NCI-H82 treated with DMSO at 0.1 percent for 48 hours (cell line): Measurements from ENCODE around the gene HLA-DOA.

ENCODE experiments used
- DNase-seq: peaks from one replicate; lab custom pipeline; 2025; ENCODE audit not compliant: unreplicated experiment; lab: John Stamatoyannopoulos, UW

HLA-DOA gene

GRCh38 chr6:33017694-33018353 lies 8.4 kb upstream of the HLA-DOA start:
- no peak for DNase-seq

GRCh38 chr6:33017018-33017417 lies 7.6 kb upstream of the HLA-DOA start:
- no peak for DNase-seq

DNA sequence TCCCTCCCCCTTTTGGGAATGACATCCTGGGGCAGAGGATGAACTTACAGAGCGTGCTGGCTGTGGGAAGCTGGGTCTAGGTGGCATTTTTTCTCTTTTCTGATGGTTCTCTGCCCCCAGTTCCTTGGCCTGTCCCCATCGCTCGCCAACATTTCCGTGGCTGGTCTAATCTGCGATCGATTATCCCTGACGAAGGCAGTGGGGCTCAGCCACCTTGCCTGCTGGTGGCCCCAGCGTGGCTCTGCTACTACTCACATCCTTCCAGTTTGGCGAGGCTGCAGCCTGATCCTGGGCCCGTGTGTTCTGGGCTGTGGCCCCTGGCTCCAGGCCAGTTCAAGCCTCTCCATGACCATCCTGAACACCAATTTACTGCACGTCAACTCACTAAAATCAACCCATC lies 6.4 kb upstream of the HLA-DOA start:
- DNase-seq, result no peak

- peak; percentile 78 for DNase-seq
These were observed 5.6 kb upstream of the HLA-DOA start for GRCh38 chr6:33014841-33015634.

- no peak for DNase-seq
These were observed 4.2 kb upstream of the HLA-DOA start for GRCh38 chr6:33013608-33014007.

DNA sequence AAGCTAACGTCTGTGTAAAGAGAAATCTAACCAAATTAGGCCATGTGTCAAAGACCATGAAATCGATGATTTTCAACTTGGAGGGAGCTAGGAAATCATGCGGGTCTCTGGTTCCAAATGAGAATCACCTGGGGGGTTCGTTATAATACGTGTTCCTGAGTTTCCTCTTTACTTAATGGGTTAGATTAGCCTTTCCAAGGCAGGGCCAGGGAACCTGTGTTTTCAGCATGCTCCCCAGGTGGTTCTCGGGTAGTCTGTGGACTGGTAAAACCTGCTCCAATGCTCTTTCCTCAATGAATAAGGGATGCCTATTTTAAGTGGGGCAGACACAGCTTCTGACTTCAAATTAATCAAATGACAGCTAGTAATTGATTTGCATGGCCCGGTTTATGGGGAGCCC lies 965 bp upstream of the HLA-DOA start:
- no peak for DNase-seq

DNA sequence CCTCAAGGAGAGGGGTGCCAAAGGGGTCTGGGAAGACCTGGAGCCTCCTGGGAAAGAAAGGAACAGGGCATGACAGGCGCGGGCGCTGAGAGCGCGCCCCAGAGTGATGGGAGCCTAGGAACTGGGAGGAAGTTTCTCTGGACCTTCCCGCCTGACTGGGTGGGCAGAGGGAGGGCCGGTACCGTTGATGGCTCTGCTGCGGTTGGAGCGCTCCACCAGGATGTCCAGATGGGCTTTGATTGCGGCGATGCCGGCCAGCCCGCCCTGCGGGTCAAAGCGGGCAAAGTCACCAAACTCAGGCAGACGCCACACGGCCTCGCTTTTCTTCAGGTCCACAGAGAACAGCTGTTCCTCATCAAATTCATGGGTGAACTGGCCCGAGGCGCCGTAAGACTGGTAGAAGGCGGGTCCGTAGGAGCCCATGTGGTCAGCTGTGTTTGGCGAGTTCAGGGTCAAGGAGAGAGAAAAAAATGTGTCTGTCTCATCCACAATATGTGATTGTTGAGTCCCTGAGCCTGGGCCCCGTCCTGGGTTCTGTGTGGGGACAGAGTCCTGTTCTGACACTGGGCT lies 1.5 kb downstream of the HLA-DOA start:
- no peak for DNase-seq

- no peak for DNase-seq
These were observed 4.5 kb downstream of the HLA-DOA start for GRCh38 chr6:33004940-33005339.

- no peak for DNase-seq
These were observed 7.7 kb downstream of the HLA-DOA start for GRCh38 chr6:33001685-33002084.

DNA sequence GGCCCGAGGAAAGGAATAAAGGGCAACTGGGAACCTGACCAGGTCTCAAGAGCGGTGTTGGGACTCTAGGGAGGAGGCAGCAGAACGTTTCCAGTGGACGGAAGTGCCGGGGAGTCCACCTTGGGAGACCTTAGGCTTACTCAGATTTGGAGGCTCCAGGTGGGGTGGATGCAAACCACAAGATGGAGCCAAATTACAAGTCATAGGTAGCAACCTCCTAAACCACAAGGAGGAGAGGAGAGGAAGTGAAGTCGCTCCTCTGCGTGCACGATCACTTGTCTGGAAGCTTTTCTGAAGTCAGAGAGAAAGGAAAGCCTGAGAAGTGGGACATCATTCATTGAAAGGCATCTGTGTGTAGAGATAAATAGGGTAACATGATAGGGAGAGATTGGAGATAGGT lies 9.3 kb downstream of the HLA-DOA start:
- DNase-seq, result no peak

DNA sequence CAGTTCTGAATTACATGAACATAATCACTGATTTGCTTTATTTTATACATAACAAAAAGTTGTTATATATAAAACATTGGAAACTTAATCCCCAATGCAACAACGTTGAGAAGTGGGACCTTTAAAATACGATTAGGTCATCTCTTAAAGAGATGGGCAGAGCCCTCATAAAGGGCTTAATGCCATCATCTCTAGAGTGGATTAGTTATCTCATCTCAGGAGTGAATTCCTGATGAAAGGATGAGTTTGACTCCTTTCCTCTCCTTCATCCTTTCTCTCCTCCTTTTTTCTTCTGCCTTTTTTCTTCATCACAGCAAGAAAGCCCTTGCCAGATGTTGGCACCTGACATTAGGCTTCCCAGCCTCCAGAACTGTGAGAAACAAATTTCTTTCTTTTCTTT lies 13.9 kb downstream of the HLA-DOA start:
- no peak for DNase-seq

DNA sequence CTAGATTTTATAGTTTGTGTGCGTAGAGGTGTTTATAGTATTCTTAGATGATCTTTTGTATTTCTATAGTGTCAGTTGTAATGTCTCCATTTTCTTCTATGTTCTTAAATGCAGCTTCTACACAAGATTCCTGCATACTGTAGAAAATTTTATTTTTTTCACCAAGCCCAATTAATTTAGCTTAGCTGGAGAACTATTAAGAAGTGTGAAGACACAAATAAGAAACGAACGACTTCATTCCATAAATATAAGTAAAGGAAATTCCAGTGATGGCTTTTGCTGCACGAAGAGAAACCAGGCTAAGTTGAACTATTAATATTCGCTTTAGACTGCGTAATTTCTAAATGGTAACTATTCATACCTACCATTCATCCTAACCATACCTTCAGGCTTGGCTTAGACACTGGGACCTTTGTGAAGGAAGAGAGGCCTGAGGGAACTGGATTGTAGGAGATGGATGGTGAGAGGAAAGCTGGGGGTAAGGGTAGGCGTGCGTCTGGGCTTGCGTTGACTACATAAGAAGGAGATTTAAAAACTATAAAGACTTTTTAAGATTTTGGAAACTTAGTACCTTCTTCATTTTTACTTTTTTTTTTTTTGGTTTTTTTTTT lies 15.9 kb downstream of the HLA-DOA start:
- DNase-seq, result no peak

- no peak for DNase-seq
These were observed 17.4 kb downstream of the HLA-DOA start for GRCh38 chr6:32991972-32992371.

DNA sequence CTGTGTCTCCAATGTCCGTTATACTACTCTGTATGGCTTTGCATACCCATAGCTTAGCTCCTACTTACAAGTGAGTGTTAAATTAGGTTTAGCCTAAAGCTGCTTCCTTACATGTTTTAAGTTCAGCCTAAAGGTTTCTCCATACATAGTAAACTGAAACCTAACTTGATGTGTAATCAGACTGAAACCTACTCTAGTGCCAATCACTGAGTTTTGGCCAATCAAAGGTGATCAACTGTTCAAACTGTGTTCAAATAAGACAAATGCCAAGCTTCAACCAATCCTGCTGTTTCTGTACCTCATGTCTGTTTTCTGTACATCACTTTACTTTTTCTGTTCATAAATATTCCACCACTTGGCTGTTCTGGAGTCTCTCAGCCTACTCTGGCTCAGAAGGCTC lies 20.0 kb downstream of the HLA-DOA start:
- DNase-seq, result no peak

- DNase-seq, result peak; percentile 73
These were observed 24.6 kb downstream of the HLA-DOA start for GRCh38 chr6:32984622-32985389.

GRCh38 chr6:32983964-32984621 lies 25.3 kb downstream of the HLA-DOA start:
- no peak for DNase-seq

DNA sequence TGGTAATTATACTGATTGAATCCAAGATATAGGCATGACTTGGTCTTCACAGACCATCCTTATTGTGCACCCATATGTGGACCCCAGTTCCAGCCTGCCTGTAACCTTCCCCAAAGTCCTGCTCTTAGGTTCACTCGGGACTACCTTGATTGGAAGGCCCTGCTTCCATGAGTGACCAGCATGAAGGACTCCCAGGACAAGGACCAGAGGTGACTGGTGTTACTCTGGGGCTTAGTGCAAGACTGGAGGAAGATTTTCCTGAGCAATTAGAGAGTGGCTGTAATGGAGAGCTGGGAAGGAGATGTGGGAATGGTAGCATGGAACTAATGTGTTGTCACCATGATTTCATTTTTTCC lies 25.9 kb downstream of the HLA-DOA start:
- DNase-seq, result no peak

DNA sequence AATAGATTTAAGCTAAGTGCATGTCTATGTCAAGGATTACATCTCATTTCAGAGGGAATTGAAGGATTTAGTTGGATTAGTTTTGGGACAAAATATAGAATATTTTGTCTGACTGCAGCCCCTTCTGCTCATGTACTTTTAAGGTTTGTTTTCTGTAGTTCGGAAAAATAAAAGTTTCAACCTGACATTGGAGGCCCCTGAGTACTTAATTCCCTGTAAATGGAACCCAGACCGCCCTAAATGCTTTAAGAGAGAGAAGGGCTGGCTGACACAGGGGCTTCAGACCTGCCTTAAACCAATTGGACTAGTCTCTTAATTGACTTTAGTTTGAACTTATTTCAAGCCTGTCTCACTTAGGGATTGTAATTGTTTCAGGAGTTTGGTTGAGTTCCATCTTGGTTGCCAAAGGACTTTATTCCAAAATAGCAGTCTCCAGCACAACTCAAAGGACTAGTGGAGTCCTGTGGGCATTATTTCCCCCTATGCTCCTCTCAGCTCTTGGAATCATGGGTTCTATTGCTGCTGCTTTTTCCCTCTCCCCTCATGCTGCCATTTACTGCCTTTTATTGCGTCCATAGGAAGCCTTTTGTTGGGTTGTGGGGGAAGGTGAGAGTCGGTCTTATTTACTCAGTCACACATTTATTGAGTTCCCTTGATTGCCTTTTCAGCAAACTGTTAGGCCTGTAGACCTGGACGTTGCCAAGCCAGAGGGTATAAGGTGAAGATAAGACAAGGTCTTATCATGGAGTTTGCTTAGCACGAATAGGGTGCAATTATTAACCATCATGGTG lies 26.5 kb downstream of the HLA-DOA start:
- peak; percentile 92 for DNase-seq

- peak; percentile 93 for DNase-seq
These were observed 27.2 kb downstream of the HLA-DOA start for GRCh38 chr6:32982084-32982701.
